ENCODE results near the gene PRCP.

Gene PRCP

GRCh38 chr11:82787981-82788380 is 112.2 kb downstream of the PRCP start:
- no peak overlapping the region for H3K9ac ChIP-seq (ENCODE audit: low read length)
- H3K4ac ChIP-seq (ENCODE audit: low read depth, low read length), result no peak overlapping the region
- no peaks in the 10 kb centered on the region for H3K79me2 ChIP-seq (ENCODE audit: control insufficient read depth, insufficient read depth, low read length)
- WGBS (ENCODE audit: extremely low coverage, insufficient coverage, low lambda C conversion rate), result no CpG with 5 or more reads among the region's 4 CpGs
- no peak overlapping the region for H2BK120ac ChIP-seq (ENCODE audit: low read depth, low read length)
- H2AK5ac ChIP-seq (ENCODE audit: low read length), result no peak overlapping the region
- no peak overlapping the region for H3K4me3 ChIP-seq (ENCODE audit: low read length)
- H3K36me3 ChIP-seq (ENCODE audit: control insufficient read depth, insufficient read depth, low read length), result no peaks in the 10 kb centered on the region
- no peak overlapping the region for H3K18ac ChIP-seq (ENCODE audit: low read length)
- DNase-seq, result no peak
- H3K27me3 ChIP-seq (ENCODE audit: insufficient read depth, low read length, poor library complexity), result no peaks in the 10 kb centered on the region
- no peak overlapping the region for H4K8ac ChIP-seq (ENCODE audit: low read depth, low read length)
- H3K56ac ChIP-seq (ENCODE audit: low read length), result no peak overlapping the region
- no peak overlapping the region for H2BK15ac ChIP-seq (replicated peaks; ENCODE audit: low read depth)
- H3K79me1 ChIP-seq (ENCODE audit: low read length), result no peaks in the 10 kb centered on the region
- no peak overlapping the region for H2BK5ac ChIP-seq (ENCODE audit: low read length)
- H3K4me1 ChIP-seq (ENCODE audit: control insufficient read depth, low read depth, low read length), result peaks cover 9% of the 10 kb centered on the region
- H4K5ac ChIP-seq (ENCODE audit: low read length), result no peak overlapping the region
- H3K27ac ChIP-seq (ENCODE audit: low read depth, low read length), result no peak overlapping the region
- H3K23ac ChIP-seq (ENCODE audit: low read length), result no peak overlapping the region
- no peak overlapping the region for H3K4me2 ChIP-seq (ENCODE audit: low read length)

- H4K8ac ChIP-seq (ENCODE audit: low read depth, low read length), result no peak overlapping the region
- H3K56ac ChIP-seq (ENCODE audit: low read length), result no peak overlapping the region
- no peak overlapping the region for H2BK15ac ChIP-seq (replicated peaks; ENCODE audit: low read depth)
- no peaks in the 10 kb centered on the region for H3K36me3 ChIP-seq (ENCODE audit: control insufficient read depth, insufficient read depth, low read length)
- no peak overlapping the region for H3K4me3 ChIP-seq (ENCODE audit: low read length)
- WGBS (ENCODE audit: extremely low coverage, insufficient coverage, low lambda C conversion rate), result no CpG with 5 or more reads among the region's 3 CpGs
- H3K79me2 ChIP-seq (ENCODE audit: control insufficient read depth, insufficient read depth, low read length), result no peaks in the 10 kb centered on the region
- H3K27me3 ChIP-seq (ENCODE audit: insufficient read depth, low read length, poor library complexity), result no peaks in the 10 kb centered on the region
- H3K79me1 ChIP-seq (ENCODE audit: low read length), result no peaks in the 10 kb centered on the region
- no peak overlapping the region for H2BK120ac ChIP-seq (ENCODE audit: low read depth, low read length)
- no peak overlapping the region for H2AK5ac ChIP-seq (ENCODE audit: low read length)
- no peak overlapping the region for H2BK5ac ChIP-seq (ENCODE audit: low read length)
- H4K5ac ChIP-seq (ENCODE audit: low read length), result no peak overlapping the region
- no peak overlapping the region for H3K9ac ChIP-seq (ENCODE audit: low read length)
- no peak overlapping the region for H3K4me2 ChIP-seq (ENCODE audit: low read length)
- peaks cover 9% of the 10 kb centered on the region for H3K4me1 ChIP-seq (ENCODE audit: control insufficient read depth, low read depth, low read length)
- no peak overlapping the region for H3K27ac ChIP-seq (ENCODE audit: low read depth, low read length)
- no peak overlapping the region for H3K18ac ChIP-seq (ENCODE audit: low read length)
- H3K23ac ChIP-seq (ENCODE audit: low read length), result no peak overlapping the region
- H3K4ac ChIP-seq (ENCODE audit: low read depth, low read length), result no peak overlapping the region
- no peak for DNase-seq
Measured at GRCh38 chr11:82786836-82787235, 113.4 kb downstream of the PRCP start.

- H3K79me2 ChIP-seq (ENCODE audit: control insufficient read depth, insufficient read depth, low read length), result no peaks in the 10 kb centered on the region
- no peak overlapping the region for H3K4me3 ChIP-seq (ENCODE audit: low read length)
- H3K56ac ChIP-seq (ENCODE audit: low read length), result no peak overlapping the region
- no peaks in the 10 kb centered on the region for H3K79me1 ChIP-seq (ENCODE audit: low read length)
- H3K23ac ChIP-seq (ENCODE audit: low read length), result no peak overlapping the region
- H2BK15ac ChIP-seq (replicated peaks; ENCODE audit: low read depth), result no peak overlapping the region
- no peak overlapping the region for H2AK5ac ChIP-seq (ENCODE audit: low read length)
- H3K27ac ChIP-seq (ENCODE audit: low read depth, low read length), result no peak overlapping the region
- H4K8ac ChIP-seq (ENCODE audit: low read depth, low read length), result no peak overlapping the region
- no peak overlapping the region for H3K4me2 ChIP-seq (ENCODE audit: low read length)
- H3K4ac ChIP-seq (ENCODE audit: low read depth, low read length), result no peak overlapping the region
- no peak for DNase-seq
- H3K18ac ChIP-seq (ENCODE audit: low read length), result no peak overlapping the region
- no peaks in the 10 kb centered on the region for H3K27me3 ChIP-seq (ENCODE audit: insufficient read depth, low read length, poor library complexity)
- WGBS (ENCODE audit: extremely low coverage, insufficient coverage, low lambda C conversion rate), result no CpG with 5 or more reads among the region's 2 CpGs
- H2BK120ac ChIP-seq (ENCODE audit: low read depth, low read length), result no peak overlapping the region
- no peak overlapping the region for H2BK5ac ChIP-seq (ENCODE audit: low read length)
- peaks cover 4% of the 10 kb centered on the region for H3K4me1 ChIP-seq (ENCODE audit: control insufficient read depth, low read depth, low read length)
- no peak overlapping the region for H3K9ac ChIP-seq (ENCODE audit: low read length)
- no peaks in the 10 kb centered on the region for H3K36me3 ChIP-seq (ENCODE audit: control insufficient read depth, insufficient read depth, low read length)
- no peak overlapping the region for H4K5ac ChIP-seq (ENCODE audit: low read length)
Measured at GRCh38 chr11:82786001-82786400, 114.2 kb downstream of the PRCP start.

GRCh38 chr11:82782825-82783374 is 117.3 kb downstream of the PRCP start:
- no peak overlapping the region for H3K56ac ChIP-seq (ENCODE audit: low read length)
- no peak overlapping the region for H3K4me3 ChIP-seq (ENCODE audit: low read length)
- H3K4me2 ChIP-seq (ENCODE audit: low read length), result no peak overlapping the region
- no peak overlapping the region for H3K18ac ChIP-seq (ENCODE audit: low read length)
- H2BK120ac ChIP-seq (ENCODE audit: low read depth, low read length), result no peak overlapping the region
- no peaks in the 10 kb centered on the region for H3K79me2 ChIP-seq (ENCODE audit: control insufficient read depth, insufficient read depth, low read length)
- H2AK5ac ChIP-seq (ENCODE audit: low read length), result no peak overlapping the region
- no peak overlapping the region for H3K27ac ChIP-seq (ENCODE audit: low read depth, low read length)
- DNase-seq, result no peak
- H3K23ac ChIP-seq (ENCODE audit: low read length), result no peak overlapping the region
- no CpG with 5 or more reads among the region's 1 CpG for WGBS (ENCODE audit: extremely low coverage, insufficient coverage, low lambda C conversion rate)
- no peaks in the 10 kb centered on the region for H3K79me1 ChIP-seq (ENCODE audit: low read length)
- no peak overlapping the region for H4K8ac ChIP-seq (ENCODE audit: low read depth, low read length)
- H3K36me3 ChIP-seq (ENCODE audit: control insufficient read depth, insufficient read depth, low read length), result no peaks in the 10 kb centered on the region
- H3K27me3 ChIP-seq (ENCODE audit: insufficient read depth, low read length, poor library complexity), result no peaks in the 10 kb centered on the region
- H3K4ac ChIP-seq (ENCODE audit: low read depth, low read length), result no peak overlapping the region
- H3K9ac ChIP-seq (ENCODE audit: low read length), result no peak overlapping the region
- no peak overlapping the region for H2BK5ac ChIP-seq (ENCODE audit: low read length)
- no peak overlapping the region for H2BK15ac ChIP-seq (replicated peaks; ENCODE audit: low read depth)
- H4K5ac ChIP-seq (ENCODE audit: low read length), result no peak overlapping the region
- no peaks in the 10 kb centered on the region for H3K4me1 ChIP-seq (ENCODE audit: control insufficient read depth, low read depth, low read length)

- H2AK5ac ChIP-seq (ENCODE audit: low read length), result no peak overlapping the region
- no peak for DNase-seq
- no peak overlapping the region for H3K9ac ChIP-seq (ENCODE audit: low read length)
- H2BK15ac ChIP-seq (replicated peaks; ENCODE audit: low read depth), result no peak overlapping the region
- H3K56ac ChIP-seq (ENCODE audit: low read length), result no peak overlapping the region
- no peak overlapping the region for H2BK120ac ChIP-seq (ENCODE audit: low read depth, low read length)
- no peak overlapping the region for H3K27ac ChIP-seq (ENCODE audit: low read depth, low read length)
- no peak overlapping the region for H3K23ac ChIP-seq (ENCODE audit: low read length)
- no CpG with 5 or more reads among the region's 1 CpG for WGBS (ENCODE audit: extremely low coverage, insufficient coverage, low lambda C conversion rate)
- H4K5ac ChIP-seq (ENCODE audit: low read length), result no peak overlapping the region
- no peaks in the 10 kb centered on the region for H3K27me3 ChIP-seq (ENCODE audit: insufficient read depth, low read length, poor library complexity)
- H3K18ac ChIP-seq (ENCODE audit: low read length), result no peak overlapping the region
- H3K79me1 ChIP-seq (ENCODE audit: low read length), result no peaks in the 10 kb centered on the region
- no peak overlapping the region for H4K8ac ChIP-seq (ENCODE audit: low read depth, low read length)
- no peak overlapping the region for H3K4ac ChIP-seq (ENCODE audit: low read depth, low read length)
- no peak overlapping the region for H3K4me3 ChIP-seq (ENCODE audit: low read length)
- no peaks in the 10 kb centered on the region for H3K79me2 ChIP-seq (ENCODE audit: control insufficient read depth, insufficient read depth, low read length)
- H3K4me2 ChIP-seq (ENCODE audit: low read length), result no peak overlapping the region
- H3K4me1 ChIP-seq (ENCODE audit: control insufficient read depth, low read depth, low read length), result no peaks in the 10 kb centered on the region
- no peak overlapping the region for H2BK5ac ChIP-seq (ENCODE audit: low read length)
- no peaks in the 10 kb centered on the region for H3K36me3 ChIP-seq (ENCODE audit: control insufficient read depth, insufficient read depth, low read length)
Measured at GRCh38 chr11:82778776-82779175, 121.5 kb downstream of the PRCP start.

- no peak overlapping the region for H2AK5ac ChIP-seq (ENCODE audit: low read length)
- H3K79me2 ChIP-seq (ENCODE audit: control insufficient read depth, insufficient read depth, low read length), result no peaks in the 10 kb centered on the region
- no peaks in the 10 kb centered on the region for H3K79me1 ChIP-seq (ENCODE audit: low read length)
- H3K9ac ChIP-seq (ENCODE audit: low read length), result no peak overlapping the region
- H3K18ac ChIP-seq (ENCODE audit: low read length), result no peak overlapping the region
- no peak overlapping the region for H2BK5ac ChIP-seq (ENCODE audit: low read length)
- H3K4ac ChIP-seq (ENCODE audit: low read depth, low read length), result no peak overlapping the region
- no peak overlapping the region for H4K5ac ChIP-seq (ENCODE audit: low read length)
- no peaks in the 10 kb centered on the region for H3K4me1 ChIP-seq (ENCODE audit: control insufficient read depth, low read depth, low read length)
- no peak overlapping the region for H3K27ac ChIP-seq (ENCODE audit: low read depth, low read length)
- no peak overlapping the region for H4K8ac ChIP-seq (ENCODE audit: low read depth, low read length)
- DNase-seq, result peak; percentile 32
- no CpG with 5 or more reads among the region's 2 CpGs for WGBS (ENCODE audit: extremely low coverage, insufficient coverage, low lambda C conversion rate)
- H3K27me3 ChIP-seq (ENCODE audit: insufficient read depth, low read length, poor library complexity), result no peaks in the 10 kb centered on the region
- no peak overlapping the region for H2BK15ac ChIP-seq (replicated peaks; ENCODE audit: low read depth)
- H3K4me2 ChIP-seq (ENCODE audit: low read length), result no peak overlapping the region
- no peak overlapping the region for H2BK120ac ChIP-seq (ENCODE audit: low read depth, low read length)
- no peak overlapping the region for H3K56ac ChIP-seq (ENCODE audit: low read length)
- no peak overlapping the region for H3K23ac ChIP-seq (ENCODE audit: low read length)
- no peak overlapping the region for H3K4me3 ChIP-seq (ENCODE audit: low read length)
- no peaks in the 10 kb centered on the region for H3K36me3 ChIP-seq (ENCODE audit: control insufficient read depth, insufficient read depth, low read length)
Measured at GRCh38 chr11:82776377-82776776, 123.9 kb downstream of the PRCP start.
